Activated CD4-positive, alpha-beta memory T cell treated with anti-CD3 and anti-CD28 coated beads, Interleukin-2, amount 10 ng/mL, durations not matched to agents 7 days and 5 days (primary cell): ENCODE data around the gene DPM2. TPM values are rescaled to one million over a fixed set of nuclear protein-coding genes. Genes with fewer than 3 reads are reported as not detected.

Experiments
- CTCF ChIA-PET: fragments of 350-600 bp; sonication (Branson Sonifier 250); formaldehyde crosslinking; loops from one replicate; lab custom pipeline; 2021; ENCODE audit warnings: antibody characterized with exemption, inconsistent platforms; lab: Charles Lee
- POLR2A ChIA-PET: fragments of 350-600 bp; sonication (Branson Sonifier 250); formaldehyde crosslinking; loops from one replicate; lab custom pipeline; 2021; ENCODE audit warnings: antibody characterized with exemption; lab: Charles Lee
- DNase-seq: peaks from one replicate; pipeline ENCODE4 v3.0.0-alpha.2; 2020
- H3K27ac Mint-ChIP-seq: one replicate; pipeline ENCODE4 v1.8.0; 2021; ENCODE audit warnings: mild to moderate bottlenecking, mixed read lengths
- H3K27me3 Mint-ChIP-seq: one replicate; pipeline ENCODE4 v1.8.0; 2021; ENCODE audit warnings: mixed read lengths
- H3K36me3 Mint-ChIP-seq: one replicate; pipeline ENCODE4 v1.8.0; 2021; ENCODE audit warnings: low read depth, mixed read lengths
- H3K4me1 Mint-ChIP-seq: one replicate; pipeline ENCODE4 v1.8.0; 2021; ENCODE audit warnings: mixed read lengths
- H3K4me3 Mint-ChIP-seq: one replicate; pipeline ENCODE4 v1.8.0; 2021; ENCODE audit warnings: mild to moderate bottlenecking, mixed read lengths
- H3K9me3 Mint-ChIP-seq: one replicate; pipeline ENCODE4 v1.8.0; 2021; ENCODE audit warnings: mixed read lengths
- total RNA-seq, 2 experiments: library from RNA; stranded (reverse); gene quantifications; one replicate each; pipeline ENCODE4 v1.2.3, GENCODE V29; 2021

DPM2 gene
- total RNA-seq, 2 experiments from 2014 or later: 48.2 TPM

DNA sequence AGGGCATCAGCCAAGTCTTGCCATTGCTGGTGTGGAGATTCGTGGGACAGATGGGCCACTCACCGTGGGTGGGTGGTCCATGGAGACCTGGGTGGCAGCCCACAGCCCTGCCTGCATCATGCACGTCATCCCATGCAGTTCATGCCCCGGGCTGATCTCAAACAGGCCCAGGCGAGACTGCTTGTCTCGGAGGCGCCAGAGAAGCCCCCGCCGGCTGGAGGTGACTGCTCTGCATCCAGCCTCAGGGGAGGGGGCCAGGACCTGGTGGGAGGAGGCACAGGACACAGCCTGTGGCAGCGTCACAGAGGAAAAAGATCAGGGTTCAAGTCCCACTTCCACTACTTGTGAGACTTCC lies 8.1 kb downstream of the DPM2 start:
- Mint-ChIP-seq H3K4me1 (peaks cover 52% of the 10 kb centered on the region), H3K36me3 (peaks cover 10% of the 10 kb centered on the region), H3K27me3 (peaks cover 21% of the 10 kb centered on the region), H3K9me3 (no peaks in the 10 kb centered on the region), H3K27ac (no peak overlapping the region), H3K4me3 (peak overlapping the region; percentile 39)
- no peak for DNase-seq
- POLR2A ChIA-PET: interaction anchor here (0.8 to 2.2 kb wide), 10 partner anchors 8 to 358 kb away, joined by 3 to 8 read pairs (median 4); partner anchors contain the start of genes CDK9, DPM2, SLC25A25 and ST6GALNAC4
- CTCF ChIA-PET: interaction anchor here (0.6 to 2.6 kb wide), 7 partner anchors 8 to 147 kb away, joined by 3 to 16 read pairs (median 4); partner anchors contain the start of gene ST6GALNAC4

DNA sequence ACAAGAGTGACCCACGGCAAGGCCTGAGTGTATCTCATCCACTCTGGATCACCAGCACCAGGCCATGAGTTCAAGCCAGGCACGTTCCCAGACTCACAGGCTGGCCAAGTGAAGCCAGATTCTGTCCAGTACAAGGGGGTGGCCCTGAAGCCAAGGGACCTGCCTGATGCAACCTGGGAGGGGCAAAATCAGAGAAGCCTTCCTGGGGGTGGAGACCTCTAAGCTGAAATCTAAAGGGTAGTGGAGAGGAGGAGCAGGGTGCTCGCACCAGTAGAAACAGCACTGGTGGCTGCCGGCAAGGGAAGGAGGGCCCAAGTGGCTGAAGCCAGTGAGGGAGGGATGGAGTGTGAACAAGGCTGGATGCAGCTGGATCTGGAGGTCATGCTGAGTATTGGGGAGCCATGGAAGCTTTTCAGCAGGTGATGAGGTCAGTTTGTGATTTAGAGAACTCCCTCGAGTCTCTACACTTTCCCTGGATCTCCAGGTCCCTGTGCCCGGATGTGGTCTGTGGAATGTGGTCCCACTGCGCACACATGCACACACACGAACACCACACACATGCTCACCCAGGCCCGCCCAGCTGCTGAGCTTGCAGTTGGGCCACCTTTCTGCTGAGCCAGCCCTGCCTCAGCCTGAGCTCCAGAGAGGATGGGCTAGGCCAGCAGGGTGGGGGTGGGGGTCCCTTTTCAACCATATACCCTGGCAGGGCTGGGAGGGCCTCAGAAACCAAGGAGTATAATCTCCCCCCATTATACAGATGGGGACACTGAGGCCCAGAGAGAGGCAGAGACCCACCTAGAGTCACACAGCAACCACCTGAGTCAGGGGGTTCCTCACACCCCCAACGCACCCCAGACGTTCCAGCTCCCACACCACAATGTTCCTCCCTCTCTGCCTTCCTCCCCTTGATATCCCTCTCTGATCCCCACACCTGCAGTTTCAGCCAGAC lies 8.7 kb downstream of the DPM2 start:
- Mint-ChIP-seq H3K9me3 (no peaks in the 10 kb centered on the region), H3K4me3 (peak overlapping the region; percentile 6), H3K36me3 (peaks cover 5% of the 10 kb centered on the region), H3K27me3 (peaks cover 22% of the 10 kb centered on the region), H3K4me1 (peaks cover 46% of the 10 kb centered on the region), H3K27ac (peak overlapping the region; percentile 42)
- ChIA-PET CTCF (interaction anchor here (0.6 to 2.6 kb wide), 7 partner anchors 9 to 146 kb away, joined by 3 to 16 read pairs (median 3); partner anchors contain the start of gene ST6GALNAC4), POLR2A (interaction anchor here (0.6 to 2.2 kb wide), 7 partner anchors 8 to 541 kb away, joined by 3 to 8 read pairs (median 5); partner anchors contain the start of genes CDK9 and DPM2)
- no peak for DNase-seq

DNA sequence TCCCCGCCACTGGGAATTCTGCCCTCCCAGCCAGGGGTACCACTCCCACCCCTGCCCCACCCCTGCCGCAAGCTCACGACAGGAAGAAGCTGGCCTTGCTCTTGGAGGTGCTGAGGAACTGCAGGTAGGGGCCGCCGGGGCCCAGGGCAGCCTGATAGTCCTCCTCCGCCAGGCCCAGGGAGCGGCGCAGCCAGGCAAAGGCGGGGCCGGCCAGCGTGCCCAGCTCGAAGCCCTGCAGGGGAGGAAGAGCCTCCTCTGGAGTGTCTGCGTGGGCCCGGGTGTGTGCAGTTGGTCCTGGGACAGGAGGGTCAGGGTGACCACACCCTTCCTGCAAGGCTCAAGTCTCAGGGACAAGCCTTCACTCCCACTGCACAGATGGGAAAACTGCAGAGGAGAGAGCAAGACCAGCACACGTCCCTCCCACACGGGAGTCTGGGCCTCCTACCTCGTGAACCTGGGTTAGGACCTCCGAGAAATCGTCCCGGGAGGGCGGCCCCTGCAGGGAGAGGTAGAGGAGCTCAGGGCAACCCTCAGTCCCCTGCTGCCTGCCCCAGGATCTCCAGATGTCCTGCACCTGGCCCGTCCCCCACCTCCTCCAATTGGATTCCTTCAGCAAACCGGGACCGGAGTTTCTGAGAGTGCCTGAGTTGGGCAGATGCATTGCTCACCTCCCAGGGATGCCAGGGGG lies 9.5 kb downstream of the DPM2 start:
- POLR2A ChIA-PET: interaction anchor here (0.6 to 2.2 kb wide), 5 partner anchors 9 to 540 kb away, joined by 4 to 8 read pairs (median 6); partner anchors contain the start of gene DPM2
- H3K27me3 Mint-ChIP-seq: peaks cover 28% of the 10 kb centered on the region
- CTCF ChIA-PET: interaction anchor here (0.6 to 2.6 kb wide), 4 partner anchors 11 to 103 kb away, joined by 3 to 16 read pairs (median 7); partner anchors contain the start of gene ST6GALNAC4
- peaks cover 3% of the 10 kb centered on the region for H3K36me3 Mint-ChIP-seq
- H3K27ac Mint-ChIP-seq: no peak overlapping the region
- no peaks in the 10 kb centered on the region for H3K9me3 Mint-ChIP-seq
- peaks cover 46% of the 10 kb centered on the region for H3K4me1 Mint-ChIP-seq
- no peak for DNase-seq
- H3K4me3 Mint-ChIP-seq: peak overlapping the region; percentile 6

DNA sequence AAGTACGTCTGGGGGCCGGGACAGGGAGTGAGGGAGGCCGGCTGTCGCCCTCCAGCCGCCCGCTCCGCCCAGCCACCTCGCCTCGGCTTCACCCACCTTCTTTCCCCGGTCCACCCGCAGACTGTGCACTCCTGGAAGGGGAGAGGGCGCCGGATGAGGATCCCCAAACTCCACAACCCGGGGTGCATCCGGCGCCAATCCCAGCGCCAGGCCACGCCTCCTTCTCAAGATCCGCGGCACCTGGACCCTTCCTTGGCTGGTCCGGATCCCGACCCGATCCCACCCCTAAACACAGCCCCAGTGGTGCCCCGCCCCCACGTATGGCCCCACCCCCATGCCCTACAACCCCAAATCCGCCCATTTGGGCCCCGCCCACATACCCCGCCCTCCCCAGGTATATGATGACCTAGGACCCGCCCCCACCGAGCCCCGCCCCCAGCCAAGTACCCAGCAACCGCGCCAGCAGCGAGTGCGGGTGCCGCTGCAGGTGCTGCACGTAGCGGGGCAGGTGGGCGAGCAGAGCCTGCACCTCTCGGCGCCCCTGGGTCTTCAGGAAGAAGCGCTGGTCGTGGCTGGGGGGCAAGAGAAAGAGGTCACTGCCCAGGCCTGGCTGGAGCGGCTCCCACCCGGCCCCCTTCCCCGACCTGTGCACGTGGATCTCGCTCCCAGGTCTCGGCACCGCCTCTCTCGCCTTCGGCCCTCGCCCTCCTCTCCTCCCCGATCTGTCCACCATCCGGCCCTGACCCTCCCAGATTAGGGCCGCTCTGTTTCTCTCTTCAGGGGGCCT lies 10.3 kb downstream of the DPM2 start:
- H3K4me3 Mint-ChIP-seq: peak overlapping the region; percentile 50
- no peak overlapping the region for H3K27ac Mint-ChIP-seq
- DNase-seq: peak; percentile 76
- H3K27me3 Mint-ChIP-seq: peaks cover 31% of the 10 kb centered on the region
- CTCF ChIA-PET: interaction anchor here (0.6 kb wide), 1 partner anchor 103 kb away, joined by 5 read pairs; no protein-coding TSS in a partner anchor
- no peaks in the 10 kb centered on the region for H3K36me3 Mint-ChIP-seq
- POLR2A ChIA-PET: interaction anchor here (0.9 to 2.2 kb wide), 3 partner anchors 16 to 192 kb away, joined by 3 to 7 read pairs (median 6); partner anchors contain the start of gene TOR2A
- no peaks in the 10 kb centered on the region for H3K9me3 Mint-ChIP-seq
- H3K4me1 Mint-ChIP-seq: peaks cover 43% of the 10 kb centered on the region

DNA sequence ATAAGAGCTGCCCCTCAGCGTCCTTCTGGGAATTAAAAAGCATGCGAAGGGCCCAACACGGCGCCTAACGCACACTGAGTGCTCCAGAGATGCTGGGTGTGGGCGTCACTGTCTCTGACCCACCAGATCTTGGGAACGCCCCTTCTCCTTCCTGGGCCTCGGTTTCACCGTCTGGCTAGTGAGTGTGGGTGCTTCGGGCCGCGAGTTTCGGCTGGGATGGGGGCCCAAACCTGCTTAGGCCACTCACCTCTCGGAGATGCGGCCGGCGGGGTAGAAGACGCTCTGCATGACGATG lies 10.8 kb downstream of the DPM2 start:
- DNase-seq: no peak
- CTCF ChIA-PET: interaction anchor here (1.1 kb wide), 1 partner anchor 108 kb away, joined by 6 read pairs; no protein-coding TSS in a partner anchor
- no peaks in the 10 kb centered on the region for H3K36me3 Mint-ChIP-seq
- POLR2A ChIA-PET: interaction anchor here (0.9 kb wide), 1 partner anchor 192 kb away, joined by 3 read pairs; the partner anchor contains the start of gene TOR2A
- H3K27me3 Mint-ChIP-seq: peaks cover 35% of the 10 kb centered on the region
- no peak overlapping the region for H3K27ac Mint-ChIP-seq
- H3K9me3 Mint-ChIP-seq: no peaks in the 10 kb centered on the region
- H3K4me1 Mint-ChIP-seq: peaks cover 46% of the 10 kb centered on the region
- peak overlapping the region; percentile 50 for H3K4me3 Mint-ChIP-seq

DNA sequence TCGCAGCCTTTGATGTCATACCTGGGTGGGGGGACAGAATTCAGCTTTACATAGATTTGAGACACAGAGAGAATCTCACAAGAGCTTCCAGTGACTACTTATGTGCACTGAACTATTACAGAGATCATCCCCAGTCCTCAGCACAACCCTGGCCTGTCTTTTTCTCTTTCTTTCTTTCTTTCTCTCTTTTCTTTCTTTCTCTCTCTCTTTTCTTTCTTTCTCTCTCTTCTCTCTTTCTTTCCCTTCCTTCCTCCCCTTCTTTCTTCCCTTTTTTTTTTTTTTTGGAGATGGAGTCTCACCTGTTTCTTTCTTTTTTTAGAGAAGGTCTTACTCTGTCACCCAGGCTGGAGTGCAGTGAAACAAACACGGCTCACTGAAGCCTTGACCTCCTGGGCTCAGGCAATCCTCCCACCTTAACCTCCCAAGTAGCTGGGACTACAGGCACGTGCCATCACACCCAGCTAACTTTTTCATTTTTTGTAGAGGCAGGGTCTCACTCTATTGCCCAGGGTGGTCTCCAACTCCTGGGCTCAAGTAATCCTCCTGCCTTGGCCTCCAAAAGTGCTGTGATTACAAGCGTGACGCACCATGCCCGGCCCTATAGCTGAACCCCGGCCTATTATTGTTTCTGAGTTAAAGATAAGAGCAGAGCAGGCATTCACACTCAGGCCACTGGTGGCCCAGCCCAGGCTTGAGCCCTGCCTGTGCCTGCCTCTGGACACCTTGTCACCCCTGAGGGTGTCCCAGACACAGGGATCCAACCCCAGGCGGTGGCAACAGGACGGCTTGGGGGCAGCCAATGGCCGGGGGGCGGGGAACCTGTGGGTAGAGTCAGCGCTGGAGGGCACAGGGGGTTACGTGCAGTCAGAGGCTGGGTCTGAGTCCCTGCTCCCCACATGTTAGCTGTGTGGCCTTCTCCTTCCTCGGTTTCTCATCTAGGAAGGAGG lies 11.4 kb downstream of the DPM2 start:
- no peak overlapping the region for H3K27ac Mint-ChIP-seq
- peaks cover 35% of the 10 kb centered on the region for H3K27me3 Mint-ChIP-seq
- no peaks in the 10 kb centered on the region for H3K9me3 Mint-ChIP-seq
- no peak overlapping the region for H3K4me3 Mint-ChIP-seq
- ChIA-PET POLR2A (interaction anchor here (0.9 kb wide), 1 partner anchor 191 kb away, joined by 3 read pairs; the partner anchor contains the start of gene TOR2A), CTCF (interaction anchor here (0.6 to 1.1 kb wide), 3 partner anchors 75 to 192 kb away, joined by 3 to 6 read pairs (median 4); no protein-coding TSS in a partner anchor)
- no peaks in the 10 kb centered on the region for H3K36me3 Mint-ChIP-seq
- DNase-seq: no peak
- H3K4me1 Mint-ChIP-seq: peaks cover 48% of the 10 kb centered on the region

DNA sequence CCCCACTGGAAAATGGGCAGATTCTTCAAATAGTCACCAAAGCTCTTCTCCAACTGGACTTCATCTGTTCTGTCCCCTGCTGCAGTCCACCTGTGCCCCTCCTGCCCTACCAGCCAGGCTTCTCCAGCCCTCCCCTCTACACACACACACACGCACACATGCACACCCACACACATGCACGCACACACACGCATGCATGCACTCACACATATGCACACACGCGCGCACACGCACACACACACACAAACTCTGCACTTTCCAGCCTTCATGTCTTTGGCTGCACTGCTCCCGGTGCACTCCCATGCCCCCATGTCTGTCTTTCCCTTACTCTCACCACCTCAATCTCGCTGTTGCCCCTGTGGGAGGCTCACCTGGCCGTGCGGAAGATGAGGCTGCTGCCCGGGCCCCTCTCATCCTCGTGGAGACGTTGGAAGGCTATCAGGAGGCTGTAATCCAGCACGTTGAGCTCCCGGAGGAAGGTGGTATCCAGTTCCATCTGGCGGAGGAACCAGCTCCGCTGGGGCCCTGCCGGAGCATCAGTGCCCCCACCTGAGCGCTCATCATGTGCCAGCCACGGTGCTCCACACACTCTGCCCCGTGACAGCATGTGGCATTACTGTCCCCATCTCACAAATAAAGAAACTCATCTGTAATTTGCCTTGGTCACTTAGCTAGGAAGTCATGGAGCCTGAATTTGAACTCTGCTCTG lies 12.8 kb downstream of the DPM2 start:
- Mint-ChIP-seq H3K4me1 (peaks cover 46% of the 10 kb centered on the region), H3K4me3 (no peak overlapping the region), H3K36me3 (no peaks in the 10 kb centered on the region), H3K27me3 (peaks cover 35% of the 10 kb centered on the region), H3K9me3 (no peaks in the 10 kb centered on the region), H3K27ac (no peak overlapping the region)
- ChIA-PET CTCF (interaction anchor here (1.0 to 1.2 kb wide), 2 partner anchors 16 to 43 kb away, joined by 3 to 4 read pairs; no protein-coding TSS in a partner anchor), POLR2A (no interaction called here)
- DNase-seq: no peak

DNA sequence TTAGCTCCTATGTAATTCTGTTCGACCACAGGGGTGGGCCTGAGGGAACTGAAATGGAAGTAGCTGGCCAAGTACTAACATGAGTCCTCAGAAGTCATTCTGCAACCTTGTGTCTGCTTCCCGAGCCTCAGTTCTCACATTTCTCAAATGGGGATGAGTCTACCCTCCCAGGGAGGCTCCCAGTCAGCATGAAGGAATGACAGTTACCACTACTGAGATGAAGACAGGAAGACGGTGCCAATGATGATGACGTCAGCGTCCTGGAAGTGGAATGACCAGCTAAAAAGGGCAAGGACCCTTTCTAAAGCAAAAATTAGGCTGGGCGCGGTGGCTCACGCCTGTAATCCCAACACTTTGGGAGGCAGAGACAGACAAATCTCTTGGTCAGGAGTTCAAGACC lies 13.9 kb downstream of the DPM2 start:
- DNase-seq: no peak
- CTCF ChIA-PET: interaction anchor here (1.7 kb wide), 1 partner anchor 20 kb away, joined by 5 read pairs; no protein-coding TSS in a partner anchor
- Mint-ChIP-seq H3K27me3 (peaks cover 31% of the 10 kb centered on the region), H3K4me1 (peaks cover 44% of the 10 kb centered on the region), H3K9me3 (no peaks in the 10 kb centered on the region), H3K36me3 (no peaks in the 10 kb centered on the region), H3K27ac (no peak overlapping the region), H3K4me3 (no peak overlapping the region)
- POLR2A ChIA-PET: interaction anchor here (0.9 to 1.1 kb wide), 2 partner anchors 14 to 54 kb away, joined by 3 to 4 read pairs; partner anchors contain the start of gene DPM2

DNA sequence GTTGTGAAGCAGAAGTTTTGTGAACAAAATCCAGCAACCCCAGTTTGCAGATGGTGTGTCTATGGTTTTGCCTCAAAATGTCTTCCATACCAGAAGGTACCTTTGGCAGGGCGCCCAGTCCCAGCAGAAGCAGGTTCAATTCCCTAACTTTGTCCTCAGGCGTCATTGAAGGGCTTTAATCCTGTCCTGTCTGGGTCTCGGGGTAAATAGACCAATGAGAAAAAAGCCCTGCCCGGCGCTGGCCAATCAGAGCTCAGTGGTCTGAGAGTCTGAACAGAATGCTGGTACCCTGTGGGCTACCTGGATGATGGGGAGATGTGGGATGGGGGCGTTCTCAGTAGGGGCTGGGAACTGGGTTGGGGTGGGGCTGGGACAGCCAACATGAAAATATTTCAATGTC lies 14.6 kb downstream of the DPM2 start:
- H3K4me3 Mint-ChIP-seq: no peak overlapping the region
- CTCF ChIA-PET: interaction anchor here (0.7 to 4.7 kb wide), 10 partner anchors 20 to 397 kb away, joined by 3 to 48 read pairs (median 7); partner anchors contain the start of gene TOR2A
- POLR2A ChIA-PET: interaction anchor here (0.9 to 2.4 kb wide), 4 partner anchors 14 to 138 kb away, joined by 3 to 9 read pairs (median 4); partner anchors contain the start of gene DPM2
- H3K36me3 Mint-ChIP-seq: no peaks in the 10 kb centered on the region
- peaks cover 45% of the 10 kb centered on the region for H3K4me1 Mint-ChIP-seq
- peaks cover 28% of the 10 kb centered on the region for H3K27me3 Mint-ChIP-seq
- H3K9me3 Mint-ChIP-seq: no peaks in the 10 kb centered on the region
- no peak for DNase-seq
- no peak overlapping the region for H3K27ac Mint-ChIP-seq

DNA sequence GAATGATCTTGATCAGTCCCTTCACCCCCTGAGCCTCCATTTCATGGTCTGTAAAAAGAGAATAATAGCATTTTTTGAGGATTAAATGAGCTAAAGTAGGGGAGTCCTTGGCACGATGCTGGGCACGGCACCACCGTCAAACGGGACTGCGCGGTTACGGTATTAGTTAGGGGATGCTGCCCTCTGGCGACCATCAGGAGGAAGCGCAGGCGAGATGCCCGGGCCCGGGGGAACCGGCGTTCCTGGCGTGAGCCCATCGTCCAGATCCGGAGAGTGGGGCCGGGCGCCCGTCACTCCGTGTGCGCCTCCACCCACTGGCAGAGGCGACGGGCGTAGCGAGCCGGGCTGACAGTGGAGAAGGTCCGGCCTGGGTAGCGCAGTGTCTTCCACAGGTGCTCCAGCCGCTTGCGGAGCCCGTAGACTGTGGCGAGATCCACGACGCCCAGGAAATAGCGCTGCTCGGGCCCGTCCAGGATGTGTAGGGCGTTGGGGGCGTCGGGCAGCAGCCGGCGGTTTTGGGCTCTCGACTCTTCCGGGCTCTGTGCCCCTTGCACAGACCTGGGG lies 16.0 kb downstream of the DPM2 start:
- H3K9me3 Mint-ChIP-seq: no peaks in the 10 kb centered on the region
- POLR2A ChIA-PET: interaction anchor here (0.8 to 2.4 kb wide), 9 partner anchors 9 to 187 kb away, joined by 3 to 12 read pairs (median 4); partner anchors contain the start of genes DPM2, PIP5KL1 and TOR2A
- no peak overlapping the region for H3K27ac Mint-ChIP-seq
- no peaks in the 10 kb centered on the region for H3K36me3 Mint-ChIP-seq
- peaks cover 46% of the 10 kb centered on the region for H3K4me1 Mint-ChIP-seq
- CTCF ChIA-PET: interaction anchor here (0.5 to 4.7 kb wide), 45 partner anchors 9 to 707 kb away, joined by 3 to 48 read pairs (median 4); partner anchors contain the start of genes CDK9, DPM2, FPGS and PIP5KL1
- DNase-seq: peak; percentile 80
- peak overlapping the region; percentile 21 for H3K4me3 Mint-ChIP-seq
- H3K27me3 Mint-ChIP-seq: peaks cover 28% of the 10 kb centered on the region
